H1 (cell line): ENCODE measurements around the gene DYNC1H1. TPM values are rescaled to one million over a fixed set of nuclear protein-coding genes. Genes with fewer than 3 reads are reported as not detected.

Experiments
- CTCF ChIA-PET: fragments of 300-600 bp; sonication (Branson Sonifier 250); formaldehyde crosslinking; loops from one replicate; lab custom pipeline; 2021; ENCODE audit not compliant: partially characterized antibody; lab: Charles Lee
- POLR2A ChIA-PET: fragments of 300-600 bp; sonication (Branson Sonifier 250); formaldehyde crosslinking; loops from one replicate; lab custom pipeline; 2021; ENCODE audit warnings: inconsistent platforms; ENCODE audit not compliant: partially characterized antibody; lab: Charles Lee
- DNase-seq, 2 experiments: peaks; one replicate each; pipeline versions ENCODE4 v3.0.0 to v3.0.0-alpha.2; 2010 to 2022; ENCODE audit warnings: low spot score in 2 of 2, low read depth in 1 of 2, mixed read lengths in 1 of 2
- FAIRE-seq: peaks from 2 replicates; lab custom pipeline; 2011; peaks lifted over from hg19 to GRCh38; lab: Jason Lieb, UNC
- H2AFZ ChIP-seq: 2 replicates; pipeline ENCODE4 v1.8.1; 2012; ENCODE audit warnings: low read length, inconsistent platforms
- H2AK5ac ChIP-seq: 2 replicates; pipeline ENCODE4 v1.6.1; 2013; ENCODE audit warnings: low read depth, low read length
- H2BK120ac ChIP-seq: replicated peaks from 2 replicates; pipeline ENCODE3; 2013; ENCODE audit warnings: low read depth, low read length, inconsistent platforms
- H2BK12ac ChIP-seq: 2 replicates; pipeline ENCODE4 v1.6.1; 2013; ENCODE audit warnings: low read depth, low read length
- H2BK15ac ChIP-seq: 2 replicates; pipeline ENCODE4 v1.6.1; 2013; ENCODE audit warnings: low read length
- H2BK20ac ChIP-seq: 2 replicates; pipeline ENCODE4 v1.6.1; 2013; ENCODE audit warnings: low read length
- H2BK5ac ChIP-seq: 2 replicates; pipeline ENCODE4 v1.6.1; 2013; ENCODE audit warnings: low read depth, low read length
- H3K14ac ChIP-seq: 2 replicates; pipeline ENCODE4 v1.6.1; 2013; ENCODE audit warnings: inconsistent platforms; ENCODE audit not compliant: insufficient read length
- H3K18ac ChIP-seq: 2 replicates; pipeline ENCODE4 v1.6.1; 2013; ENCODE audit warnings: low read length; ENCODE audit errors: extremely low read depth
- H3K23ac ChIP-seq: 2 replicates; pipeline ENCODE4 v1.6.1; 2013; ENCODE audit warnings: inconsistent platforms; ENCODE audit not compliant: insufficient read length
- H3K23me2 ChIP-seq: 2 replicates; pipeline ENCODE4 v1.6.1; 2013; ENCODE audit warnings: low read depth, low read length
- H3K27ac ChIP-seq: 2 replicates; pipeline ENCODE4 v1.6.1; 2011; ENCODE audit warnings: low read depth, low read length, inconsistent platforms
- H3K27me3 ChIP-seq, 4 experiments: replicated peaks in 1 of 4; 1 replicate in 1 of 4; 2 replicates in 3 of 4; pipeline versions ENCODE4 v1.6.1 to v1.8.1; 2011 to 2013; ENCODE audit warnings: low read length in 3 of 4, mild to moderate bottlenecking in 3 of 4, inconsistent platforms in 2 of 4, mixed read lengths in 2 of 4, moderate library complexity in 1 of 4; ENCODE audit not compliant: control insufficient read depth in 3 of 4, insufficient read depth in 3 of 4; ENCODE audit errors: extremely low read depth in 1 of 4
- H3K36me3 ChIP-seq, 4 experiments: 2 replicates each; pipeline versions ENCODE4 v1.6.1 to v1.8.1; 2011 to 2013; ENCODE audit warnings: mild to moderate bottlenecking in 4 of 4, low read length in 3 of 4, moderate library complexity in 2 of 4, control low read depth in 1 of 4, inconsistent platforms in 1 of 4; ENCODE audit not compliant: insufficient read depth in 4 of 4, control insufficient read depth in 2 of 4
- H3K4ac ChIP-seq: replicated peaks from 2 replicates; pipeline ENCODE3; 2013; ENCODE audit warnings: low read length, low read depth, mixed read lengths, inconsistent platforms; ENCODE audit not compliant: insufficient read length
- H3K4me1 ChIP-seq, 4 experiments: replicated peaks in 1 of 4; 1 replicate in 1 of 4; 2 replicates in 3 of 4; pipeline versions ENCODE4 v1.6.1 to v1.8.1; 2011 to 2013; ENCODE audit warnings: low read length in 3 of 4, inconsistent platforms in 2 of 4, mixed read lengths in 1 of 4; ENCODE audit not compliant: insufficient read depth in 4 of 4, control insufficient read depth in 3 of 4
- H3K4me2 ChIP-seq, 2 experiments: 2 replicates each; pipeline versions ENCODE4 v1.6.1 to v1.8.1; 2011 to 2013; ENCODE audit warnings: low read depth in 2 of 2, low read length in 2 of 2, control low read depth in 1 of 2, inconsistent platforms in 1 of 2, mild to moderate bottlenecking in 1 of 2; ENCODE audit not compliant: insufficient read depth in 1 of 2
- H3K4me3 ChIP-seq, 4 experiments: fragments of 200-600, 300-600 bp in 1 of 4; sonication (generic), shearing (Covaris generic), sonication (Bioruptor Twin) in 1 of 4; 2 replicates each; pipeline versions ENCODE4 v1.5.1 to v1.8.1; 2011 to 2016; ENCODE audit warnings: low read length in 4 of 4, low read depth in 3 of 4, control low read depth in 2 of 4, inconsistent platforms in 2 of 4, mild to moderate bottlenecking in 2 of 4, mixed read lengths in 1 of 4, moderate library complexity in 1 of 4; ENCODE audit not compliant: insufficient read depth in 2 of 4; ENCODE audit errors: extremely low read depth in 1 of 4
- H3K56ac ChIP-seq: replicated peaks from 2 replicates; pipeline ENCODE3; 2013; ENCODE audit warnings: low read depth, mild to moderate bottlenecking, mixed read lengths, low read length, inconsistent platforms; ENCODE audit not compliant: insufficient read length
- H3K79me1 ChIP-seq: 2 replicates; pipeline ENCODE4 v1.6.1; 2013; ENCODE audit warnings: low read depth, low read length, control low read depth
- H3K79me2 ChIP-seq, 2 experiments: 2 replicates each; pipeline versions ENCODE4 v1.6.1 to v1.8.1; 2012 to 2013; ENCODE audit warnings: low read length in 2 of 2, mild to moderate bottlenecking in 2 of 2, inconsistent platforms in 1 of 2; ENCODE audit not compliant: insufficient read depth in 2 of 2, control insufficient read depth in 1 of 2
- H3K9ac ChIP-seq, 4 experiments: replicated peaks in 1 of 4; 1 replicate in 1 of 4; 2 replicates in 3 of 4; pipeline versions ENCODE4 v1.6.1 to v1.8.1; 2011 to 2013; ENCODE audit warnings: low read depth in 3 of 4, low read length in 3 of 4, control low read depth in 2 of 4, mild to moderate bottlenecking in 2 of 4, moderate library complexity in 2 of 4, inconsistent platforms in 1 of 4; ENCODE audit errors: extremely low read depth in 1 of 4
- H3K9me3 ChIP-seq, 2 experiments: 2 replicates each; pipeline versions ENCODE4 v1.6.1 to v1.8.1; 2012 to 2013; ENCODE audit warnings: mild to moderate bottlenecking in 2 of 2, moderate library complexity in 2 of 2, control low read depth in 1 of 2, inconsistent platforms in 1 of 2, low read depth in 1 of 2, low read length in 1 of 2, mixed read lengths in 1 of 2; ENCODE audit not compliant: insufficient read depth in 2 of 2
- H4K20me1 ChIP-seq, 2 experiments: replicated peaks in 1 of 2; 2 replicates each; pipeline versions ENCODE3 to v1.8.1; 2011 to 2013; ENCODE audit warnings: inconsistent platforms in 2 of 2, low read length in 2 of 2, mild to moderate bottlenecking in 1 of 2; ENCODE audit not compliant: insufficient read depth in 2 of 2, control insufficient read depth in 1 of 2
- H4K5ac ChIP-seq: 2 replicates; pipeline ENCODE4 v1.6.1; 2013; ENCODE audit warnings: low read length, low read depth, mixed read lengths, inconsistent platforms; ENCODE audit not compliant: insufficient read length
- H4K8ac ChIP-seq: 2 replicates; pipeline ENCODE4 v1.8.0; 2013; ENCODE audit warnings: mild to moderate bottlenecking, moderate library complexity, low read length, inconsistent platforms; ENCODE audit not compliant: insufficient read depth; ENCODE audit errors: extremely low read depth
- H4K91ac ChIP-seq: replicated peaks from 2 replicates; pipeline ENCODE3; 2013; ENCODE audit warnings: low read length, mixed read lengths, inconsistent platforms; ENCODE audit not compliant: insufficient read length
- ATF2 ChIP-seq: IDR thresholded peaks from 2 replicates; pipeline ENCODE4 v1.6.1; 2012; ENCODE audit warnings: low read length, inconsistent platforms
- BCL11A ChIP-seq, 2 experiments: IDR thresholded peaks; one replicate each; pipeline ENCODE4 v1.6.1; 2011; ENCODE audit warnings: low read depth in 2 of 2, low read length in 2 of 2, mild to moderate bottlenecking in 2 of 2
- CEBPB ChIP-seq: IDR thresholded peaks from 2 replicates; pipeline ENCODE4 v1.6.1; 2012; ENCODE audit warnings: low read depth, low read length
- EGR1 ChIP-seq: IDR thresholded peaks from 2 replicates; pipeline ENCODE4 v1.6.1; 2011; ENCODE audit warnings: low read depth, low read length, borderline replicate concordance
- EP300 ChIP-seq, 2 experiments: IDR thresholded peaks; 1 replicate in 1 of 2; 2 replicates in 1 of 2; pipeline ENCODE4 v1.6.1; 2011 to 2012; ENCODE audit warnings: low read depth in 2 of 2, low read length in 2 of 2, mild to moderate bottlenecking in 2 of 2, borderline replicate concordance in 1 of 2, inconsistent platforms in 1 of 2, moderate library complexity in 1 of 2
- GABPA ChIP-seq: IDR thresholded peaks from 2 replicates; pipeline ENCODE4 v1.6.1; 2011; ENCODE audit warnings: mild to moderate bottlenecking, low read length, moderate library complexity, borderline replicate concordance; ENCODE audit not compliant: insufficient read depth
- KDM4A ChIP-seq: IDR thresholded peaks from one replicate; pipeline ENCODE4 v1.7.1; 2012; ENCODE audit warnings: low read depth, mild to moderate bottlenecking, moderate library complexity, low read length, inconsistent platforms; ENCODE audit not compliant: severe bottlenecking
- NANOG ChIP-seq: IDR thresholded peaks from 2 replicates; pipeline ENCODE4 v1.6.1; 2011; ENCODE audit warnings: low read length, low read depth, mild to moderate bottlenecking, inconsistent platforms; ENCODE audit not compliant: insufficient read depth, poor library complexity, severe bottlenecking
- NRF1 ChIP-seq: IDR thresholded peaks from 2 replicates; pipeline ENCODE4 v1.6.1; 2011; ENCODE audit warnings: mild to moderate bottlenecking, low read depth, low read length, improper control_type of control experiment
- PHF8 ChIP-seq: fragments of 200-600 bp; sonication (generic); conservative IDR thresholded peaks from 2 replicates; pipeline ENCODE4 v1.7.1; 2012; ENCODE audit warnings: low read depth, mild to moderate bottlenecking, inconsistent platforms, low read length, moderate library complexity
- SP2 ChIP-seq: IDR thresholded peaks from 2 replicates; pipeline ENCODE4 v1.6.1; 2012; ENCODE audit warnings: mild to moderate bottlenecking, low read length, inconsistent platforms
- WGBS, 2 experiments: shearing (Covaris generic) in 1 of 2; methylation state at CpG; one replicate each; pipeline versions ENCODE4 v1.1.6 to v1.1.7; 2013 to 2015; ENCODE audit warnings: low lambda C conversion rate in 2 of 2, mixed read lengths in 2 of 2, inconsistent platforms in 1 of 2, low coverage in 1 of 2, missing lambda C conversion rate in 1 of 2; ENCODE audit not compliant: insufficient replicate concordance in 2 of 2, insufficient coverage in 1 of 2, insufficient read length in 1 of 2; ENCODE audit errors: extremely low coverage in 1 of 2, missing lambda C conversion rate in 1 of 2; 5-methylcytosine and 5-hydroxymethylcytosine counted together
- polyA plus RNA-seq, 7 experiments: library from polyadenylated mRNA; depleted of rRNA in 3 of 7; stranded (reverse) in 5 of 7; unstranded in 2 of 7; fragments of >200 nt in 5 of 7; fragments of 200-250 nt in 2 of 7; gene quantifications; 1 replicate in 5 of 7; 2 replicates in 1 of 7; 4 replicates in 1 of 7; pipeline versions ENCODE4 v1.2.1 to v1.2.3, GENCODE V29; 2011 to 2013; ENCODE audit warnings: missing spikeins in 2 of 7, mixed read lengths in 2 of 7
- total RNA-seq: library from RNA; stranded (reverse); fragmentation: NEBNext Ultra II Directional; extraction: Animal tissue kit (Norgen Biotek cat#: 25700); gene quantifications from 2 replicates; pipeline ENCODE4 v1.2.1, GENCODE V29; 2021
- TF ChIP-seq, protein P1 (sequence below): IDR thresholded peaks from 2 replicates; pipeline ENCODE4 v1.6.1; 2012; ENCODE audit warnings: inconsistent platforms

The DYNC1H1 gene
- total and polyA plus RNA-seq, 2 of the 8 experiments (the other 6 are each of a cell fraction or from before 2014, with no cell fraction given): 238 to 387 TPM

DNA sequence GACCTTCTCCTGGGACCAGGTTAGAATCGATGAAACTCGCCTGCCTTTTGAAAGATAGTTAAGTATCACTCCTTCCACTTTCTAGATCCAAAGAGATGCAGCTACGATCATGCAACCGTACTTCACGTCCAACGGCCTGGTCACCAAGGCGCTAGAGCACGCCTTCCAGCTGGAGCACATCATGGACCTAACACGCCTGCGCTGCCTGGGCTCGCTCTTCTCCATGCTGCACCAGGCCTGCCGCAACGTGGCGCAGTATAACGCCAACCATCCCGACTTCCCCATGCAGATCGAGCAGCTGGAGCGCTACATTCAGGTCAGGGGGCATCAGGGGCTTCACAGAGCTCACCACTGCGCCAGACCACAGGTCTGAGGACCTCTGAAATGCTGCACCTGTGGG lies 51.4 kb downstream of the DYNC1H1 start:
- WGBS, 2 experiments: 96% methylated on average over 19 of the region's 19 CpGs; no CpG with 5 or more reads in 1 of the 2 experiments
- peaks cover 63 to 98% (median 85%) of the 10 kb centered on the region in 4 experiments for H3K36me3 ChIP-seq
- DNase-seq: no peak
- no peak overlapping the region for H2BK20ac ChIP-seq
- no peaks in the 10 kb centered on the region for H3K27me3 ChIP-seq
- H3K56ac ChIP-seq: no peak overlapping the region
- H2BK12ac ChIP-seq: no peak overlapping the region
- H3K4me1 ChIP-seq: no peaks in the 10 kb centered on the region
- H2BK120ac ChIP-seq: no peak overlapping the region
- no peaks in the 10 kb centered on the region for H3K79me2 ChIP-seq
- no peak overlapping the region for H2AFZ ChIP-seq
- H3K23me2 ChIP-seq: no peaks in the 10 kb centered on the region
- no peak overlapping the region for H3K4me2 ChIP-seq
- TF ChIP-seq, protein P1, sequence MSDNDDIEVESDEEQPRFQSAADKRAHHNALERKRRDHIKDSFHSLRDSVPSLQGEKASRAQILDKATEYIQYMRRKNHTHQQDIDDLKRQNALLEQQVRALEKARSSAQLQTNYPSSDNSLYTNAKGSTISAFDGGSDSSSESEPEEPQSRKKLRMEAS: no peak
- TF ChIP-seq EGR1 (no peak), BCL11A (IDR thresholded peaks at IDR 0.05; ENCODE audit: low read depth in 2 of 2, low read length in 2 of 2) (no peak), CEBPB (no peak), NANOG (no peak), SP2 (no peak), EP300 (IDR thresholded peaks at IDR 0.05; ENCODE audit: borderline replicate concordance in 1 of 2, low read depth in 2 of 2, low read length in 2 of 2) (no peak), ATF2 (no peak), NRF1 (no peak), KDM4A (no peak), PHF8 (no peak), GABPA (no peak)
- TF ChIP-seq, all 59 proteins: peak for 0
- CTCF ChIA-PET: interaction anchor here (1.2 kb wide), 1 partner anchor 55 kb away, joined by 4 read pairs; no protein-coding TSS in a partner anchor
- Histone ChIP-seq H3K23ac (no peak overlapping the region), H3K18ac (no peak overlapping the region), H2BK15ac (no peak overlapping the region), H3K9me3 (no peaks in the 10 kb centered on the region), H4K91ac (no peak overlapping the region), H3K9ac (no peak overlapping the region), H3K4ac (no peak overlapping the region), H4K8ac (no peak overlapping the region), H3K79me1 (no peaks in the 10 kb centered on the region), H4K20me1 (peaks cover 5 to 7% of the 10 kb centered on the region in 2 experiments), H3K27ac (no peak overlapping the region), H2BK5ac (no peak overlapping the region), H3K14ac (no peak overlapping the region), H3K4me3 (no peak overlapping the region), H2AK5ac (no peak overlapping the region), H4K5ac (no peak overlapping the region)
- no peak for FAIRE-seq
- POLR2A ChIA-PET: interaction anchor here (1.0 to 1.1 kb wide), 2 partner anchors 19 to 23 kb away, joined by 3 read pairs; no protein-coding TSS in a partner anchor
